NCI-H2196 (cell line): Measurements from ENCODE around the gene MBL2.
A peak's percentile ranks its signal among the peaks of the same experiment; 100 is the strongest.

Experiments used
- DNase-seq: peaks from one replicate; lab custom pipeline; 2025; ENCODE audit not compliant: unreplicated experiment; lab: John Stamatoyannopoulos, UW

Gene MBL2

DNA sequence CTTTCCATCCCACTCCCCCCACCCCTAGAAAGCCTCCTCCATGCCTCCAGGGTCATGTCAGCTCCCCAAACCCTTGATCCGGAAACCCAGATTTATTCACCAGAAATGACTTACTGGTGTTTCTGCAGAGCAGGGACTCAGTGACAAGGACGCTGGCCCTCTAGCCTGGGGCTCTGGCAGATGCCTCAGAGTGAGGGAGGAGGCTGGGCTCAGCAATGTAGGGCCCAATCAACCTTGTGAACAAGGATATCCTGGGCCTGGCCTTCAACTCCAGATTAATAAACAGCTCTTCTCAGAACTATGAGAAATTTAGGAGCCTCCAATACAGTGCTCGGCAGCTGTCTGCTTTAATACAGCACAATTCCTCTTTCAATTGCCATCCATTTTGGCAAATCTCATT is at the start of gene MBL2:
Gene MBL2 (minus strand): TSS at position 162 of the 400 bp plus-strand sequence. CDS start 1,149 bp downstream, outside the sequence.
- DNase-seq, result no peak

DNA sequence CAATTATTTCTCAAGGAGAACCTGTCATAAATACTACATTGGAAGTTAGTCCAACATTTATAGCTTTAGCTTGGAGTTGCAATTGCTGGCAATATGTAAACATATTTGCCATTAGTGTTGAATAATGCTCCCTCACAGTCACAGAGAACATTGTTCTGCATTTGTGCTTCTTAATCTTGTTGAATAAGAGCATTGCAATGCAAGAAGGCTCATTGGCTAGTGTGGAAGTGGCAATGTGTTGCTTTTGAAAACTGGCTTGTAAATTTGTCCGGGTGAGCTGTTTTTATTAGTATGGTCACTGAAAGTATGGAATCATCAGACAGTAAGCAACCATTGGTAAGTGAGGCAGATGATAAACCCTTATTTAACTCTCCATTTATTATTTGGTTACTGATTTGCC is 47.7 kb upstream of the MBL2 start:
- DNase-seq, result no peak

DNA sequence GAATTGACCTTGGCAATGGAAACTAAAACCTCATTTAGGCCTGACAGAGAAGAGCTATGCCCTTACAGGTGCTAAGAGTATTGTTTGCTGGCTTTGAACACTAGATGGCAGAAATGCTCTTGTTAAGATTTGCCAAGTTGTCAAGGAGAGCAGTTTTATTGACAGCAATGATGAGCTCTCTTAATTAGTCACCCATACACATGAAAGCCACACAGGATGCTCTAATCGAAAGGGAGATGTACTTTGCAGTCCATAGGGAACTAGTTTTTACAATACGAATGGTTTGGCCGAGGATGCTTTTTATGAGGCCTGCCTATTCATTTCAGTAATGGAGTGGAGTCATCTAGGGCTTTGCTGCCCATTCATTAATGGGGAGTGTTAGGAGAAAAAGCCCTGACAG is 45.4 kb upstream of the MBL2 start:
- DNase-seq, result no peak

DNA sequence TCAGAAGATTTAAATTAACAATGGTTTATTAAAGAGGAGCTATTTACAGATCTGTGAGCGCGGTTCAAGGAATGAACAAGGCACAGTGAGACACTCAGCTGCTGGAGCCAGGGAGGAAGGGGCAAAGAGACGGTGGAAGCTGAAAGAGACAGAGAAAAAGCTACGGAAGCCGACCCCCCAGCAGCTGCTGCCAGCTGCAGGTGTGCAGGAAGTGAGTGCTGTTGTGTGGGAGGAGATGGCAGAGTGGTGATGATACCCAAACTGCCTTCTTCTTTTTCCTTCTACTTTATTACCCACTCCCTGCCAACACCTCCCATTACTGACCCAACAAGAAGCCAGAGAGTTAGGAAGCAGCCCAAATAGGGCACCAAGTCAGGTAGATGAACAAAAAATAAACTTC is 41.9 kb upstream of the MBL2 start:
- no peak for DNase-seq

DNA sequence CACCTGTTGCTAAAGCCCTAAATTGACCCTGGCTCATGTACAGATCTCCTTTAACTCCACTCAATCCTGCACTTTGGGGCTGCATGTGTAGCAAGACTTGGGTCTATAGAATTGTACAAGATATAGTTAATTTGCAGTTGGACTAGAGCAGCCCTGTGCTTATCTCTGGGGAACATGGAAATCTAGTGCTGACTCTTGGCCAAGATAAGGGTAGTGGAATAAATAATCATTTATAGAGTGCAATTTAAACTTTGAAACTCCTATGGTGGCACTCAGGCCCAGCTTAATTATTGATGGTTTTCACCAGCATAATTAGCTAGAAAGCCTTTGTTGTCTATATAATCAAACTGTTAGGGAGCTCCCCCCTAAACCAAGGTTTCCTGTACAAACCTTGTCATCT is 39.2 kb upstream of the MBL2 start:
- DNase-seq, result no peak

DNA sequence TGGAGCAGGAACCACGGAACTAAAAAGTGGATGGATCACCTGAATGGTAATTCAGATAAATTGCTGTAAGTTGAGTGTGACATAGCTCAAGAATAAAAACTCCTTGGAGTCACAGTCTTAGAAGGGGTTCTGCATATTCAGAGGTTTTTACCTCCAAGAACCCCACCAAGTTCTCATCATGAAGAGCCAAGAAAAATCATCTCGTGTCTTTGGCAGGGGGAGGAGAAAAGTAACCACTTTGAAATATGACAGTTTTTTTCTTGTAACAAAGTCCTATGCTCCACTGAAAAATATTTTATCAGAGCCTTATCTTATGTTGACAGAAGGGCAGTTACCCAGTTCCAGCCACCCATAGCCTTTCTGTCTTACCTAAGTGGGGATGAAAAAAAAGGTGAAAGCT is 38.2 kb upstream of the MBL2 start:
- no peak for DNase-seq

DNA sequence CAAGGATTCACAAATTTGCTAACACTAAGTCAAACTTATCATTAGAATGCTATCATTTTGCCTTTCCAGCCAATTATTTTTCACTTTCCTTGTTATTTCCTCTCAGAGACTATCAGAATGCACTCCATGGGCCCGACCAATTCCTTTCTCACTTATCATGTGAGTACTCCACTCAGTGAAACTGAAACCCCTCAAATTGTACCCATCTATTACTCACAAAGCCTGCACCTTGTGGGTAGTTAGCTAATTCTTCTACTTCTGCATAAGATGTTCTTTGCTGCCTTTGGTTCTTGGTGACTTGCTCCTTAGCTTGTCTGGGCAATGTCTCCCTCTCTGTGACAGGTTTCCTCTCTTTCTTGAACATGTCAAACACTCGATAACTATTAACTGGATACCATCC is 35.2 kb upstream of the MBL2 start:
- no peak for DNase-seq

DNA sequence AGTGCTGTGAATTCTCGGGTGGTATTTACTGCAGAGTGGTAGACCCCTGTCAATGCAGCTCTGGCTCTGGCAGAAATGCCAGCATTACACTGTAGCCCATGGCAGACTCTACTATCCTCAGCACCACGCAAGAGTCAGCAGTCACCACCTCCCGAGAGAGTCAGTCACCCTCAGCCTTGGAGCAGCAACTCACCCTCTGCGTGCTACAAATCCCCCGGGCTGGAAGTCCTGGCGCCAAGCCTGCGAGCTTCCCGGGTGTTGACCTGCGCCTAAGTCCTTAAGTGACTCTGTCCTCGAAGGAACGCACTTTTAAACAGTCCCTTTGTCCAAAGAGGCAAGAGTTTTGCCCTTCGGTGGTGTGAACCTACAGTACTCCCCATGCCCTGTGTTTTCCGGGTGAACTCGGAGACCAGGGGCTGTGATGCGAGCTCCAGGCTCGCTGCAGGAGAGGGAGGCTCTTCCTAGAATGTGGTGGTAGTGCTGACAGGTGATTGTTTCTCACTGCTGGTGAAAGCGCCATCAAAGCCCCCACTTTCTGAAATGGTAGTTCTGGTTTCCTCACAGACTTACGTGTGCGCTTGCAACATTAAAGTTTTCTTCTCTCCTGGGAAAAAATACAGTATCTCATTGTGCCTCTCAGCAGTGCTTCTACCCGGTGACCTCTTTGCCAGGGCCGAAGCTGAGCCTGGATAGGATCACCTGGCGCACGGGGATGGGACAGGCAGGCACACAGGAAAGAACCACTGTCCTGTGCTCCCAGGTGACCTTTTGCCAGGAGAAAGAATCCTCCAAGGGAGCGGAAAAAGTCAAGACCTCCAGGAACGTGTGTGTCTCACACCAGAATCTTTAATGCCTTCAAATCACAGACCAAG is 33.1 kb upstream of the MBL2 start:
- no peak for DNase-seq

DNA sequence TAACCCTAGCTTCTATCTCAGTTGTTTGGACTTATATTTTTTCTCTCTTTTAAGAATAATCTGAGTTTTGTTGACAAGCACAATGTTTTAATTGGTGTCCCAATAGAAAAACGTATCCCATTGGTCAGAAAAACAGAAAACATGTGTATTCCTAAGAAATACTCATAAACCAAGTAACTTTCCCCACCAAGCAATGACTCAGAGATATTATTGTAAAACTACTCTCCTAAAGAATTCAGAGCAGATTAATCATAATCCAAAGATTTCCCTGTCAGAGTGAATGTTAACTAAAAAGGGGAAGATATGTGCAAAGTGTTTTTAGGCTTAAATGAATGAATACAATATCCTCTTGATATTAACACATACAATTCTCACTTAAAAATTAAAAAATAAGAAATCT is 29.4 kb upstream of the MBL2 start:
- no peak for DNase-seq

DNA sequence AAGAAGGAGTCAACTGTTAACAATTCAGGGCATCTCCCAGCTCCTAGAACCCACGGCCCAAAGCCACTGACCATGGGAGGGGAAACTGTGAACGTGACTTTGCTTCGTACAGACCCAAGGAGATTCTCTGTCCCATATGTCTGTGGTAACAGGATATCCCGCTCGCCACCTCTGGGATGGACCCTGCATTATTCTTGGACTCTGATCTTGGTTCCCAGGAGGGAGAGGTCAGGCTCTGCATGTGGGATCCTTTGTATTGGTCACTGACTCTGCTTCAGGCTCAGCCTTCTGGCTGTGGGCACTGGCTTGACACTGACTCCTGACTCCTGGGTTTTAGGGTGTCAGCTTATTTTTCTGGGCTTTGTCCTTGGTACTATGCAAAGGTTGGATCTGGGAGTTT is 13.5 kb upstream of the MBL2 start:
- no peak for DNase-seq

DNA sequence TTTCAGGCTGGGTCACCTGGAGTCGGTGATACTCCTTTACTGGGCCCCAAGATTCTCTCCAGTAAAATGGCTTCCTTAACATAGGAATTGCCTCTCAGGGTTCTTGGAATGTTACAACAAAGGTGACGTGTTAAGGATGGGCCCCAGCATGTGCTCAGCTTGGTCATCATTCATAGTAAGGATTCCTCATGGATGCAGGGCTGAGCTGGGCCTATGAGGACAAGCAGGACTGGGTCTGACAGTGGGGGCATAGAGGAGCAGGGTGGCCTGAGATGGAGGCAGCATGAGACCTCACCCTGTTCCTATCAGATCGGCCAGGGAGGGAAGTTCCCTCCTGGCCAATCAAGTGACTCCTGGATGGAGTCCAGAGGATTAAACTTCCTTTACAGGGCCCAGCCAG is 12.8 kb upstream of the MBL2 start:
- no peak for DNase-seq

DNA sequence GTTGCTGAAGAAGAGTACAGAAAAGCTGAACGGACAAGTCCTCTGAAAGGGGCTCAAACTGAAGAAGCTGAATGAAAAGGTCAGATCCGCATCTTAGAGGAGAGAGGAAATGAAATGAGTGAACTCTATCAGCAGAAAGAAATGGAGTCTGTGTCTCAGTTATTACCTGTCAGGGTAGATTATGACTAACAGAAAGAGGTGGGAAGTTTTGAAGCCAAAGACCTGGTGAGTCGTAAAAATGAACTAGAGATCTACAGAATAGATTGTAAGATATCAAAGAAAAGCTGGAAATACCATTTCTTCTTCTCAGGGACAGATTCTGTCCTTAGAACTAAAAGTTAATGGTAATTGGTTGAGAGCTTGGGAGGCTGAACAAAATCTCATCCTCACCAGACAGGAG is 11.1 kb upstream of the MBL2 start:
- DNase-seq, result no peak

DNA sequence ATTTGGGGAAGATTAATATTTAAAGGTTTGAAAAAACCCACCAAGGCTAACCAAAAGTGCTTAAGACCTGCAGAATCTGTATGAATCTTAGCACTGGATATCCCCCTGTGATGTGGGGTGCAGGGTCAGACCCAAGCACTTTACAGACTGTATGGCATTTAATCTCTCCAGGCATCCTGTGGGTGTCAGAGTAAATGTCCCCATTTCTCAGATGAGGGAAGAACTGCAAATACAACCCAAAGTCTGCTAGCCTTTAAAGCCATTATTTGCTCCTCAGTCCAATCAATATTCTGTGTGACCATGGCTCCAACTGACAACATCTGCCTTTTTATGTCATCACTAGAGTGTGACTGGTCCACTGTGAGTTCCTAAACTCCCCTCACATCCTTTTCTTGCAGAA is 10.0 kb upstream of the MBL2 start:
- no peak for DNase-seq

DNA sequence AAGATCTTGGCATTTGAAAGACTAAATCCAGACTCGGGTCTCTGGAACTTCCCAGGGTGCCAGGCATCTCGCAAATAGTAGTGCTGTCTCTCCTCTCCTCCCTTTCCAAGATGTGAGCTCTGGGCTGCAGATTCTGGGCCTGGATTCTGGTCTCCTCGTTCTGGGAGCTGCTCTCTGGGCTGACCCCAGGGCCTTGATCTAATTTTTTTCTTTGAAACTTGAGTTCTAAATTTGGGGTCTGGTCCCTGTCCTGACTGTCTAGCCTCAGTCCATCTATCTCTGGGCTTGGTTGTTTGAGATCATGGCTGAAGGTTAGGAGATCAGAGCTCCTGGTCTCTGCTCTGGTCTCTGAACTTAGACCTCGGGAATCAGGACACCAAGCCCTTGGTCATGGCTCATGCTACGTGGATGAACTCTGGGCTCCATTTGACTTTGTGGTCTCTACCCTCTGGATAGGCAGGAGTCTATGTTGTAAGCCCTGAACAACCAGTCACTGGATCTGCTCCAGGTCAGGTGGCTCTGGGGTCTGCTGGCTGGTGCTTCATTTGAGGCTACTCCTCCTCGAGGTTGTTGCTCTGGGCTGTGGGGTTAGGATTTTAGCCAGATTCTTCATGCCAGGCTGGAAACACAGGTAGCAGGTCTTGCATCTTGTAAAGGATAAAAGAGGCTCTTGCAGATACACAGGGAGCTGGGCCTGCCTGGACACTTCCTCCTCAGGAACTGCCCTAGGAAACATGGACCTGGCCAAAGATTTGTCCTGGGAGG is 8.0 kb upstream of the MBL2 start:
- DNase-seq, result no peak

DNA sequence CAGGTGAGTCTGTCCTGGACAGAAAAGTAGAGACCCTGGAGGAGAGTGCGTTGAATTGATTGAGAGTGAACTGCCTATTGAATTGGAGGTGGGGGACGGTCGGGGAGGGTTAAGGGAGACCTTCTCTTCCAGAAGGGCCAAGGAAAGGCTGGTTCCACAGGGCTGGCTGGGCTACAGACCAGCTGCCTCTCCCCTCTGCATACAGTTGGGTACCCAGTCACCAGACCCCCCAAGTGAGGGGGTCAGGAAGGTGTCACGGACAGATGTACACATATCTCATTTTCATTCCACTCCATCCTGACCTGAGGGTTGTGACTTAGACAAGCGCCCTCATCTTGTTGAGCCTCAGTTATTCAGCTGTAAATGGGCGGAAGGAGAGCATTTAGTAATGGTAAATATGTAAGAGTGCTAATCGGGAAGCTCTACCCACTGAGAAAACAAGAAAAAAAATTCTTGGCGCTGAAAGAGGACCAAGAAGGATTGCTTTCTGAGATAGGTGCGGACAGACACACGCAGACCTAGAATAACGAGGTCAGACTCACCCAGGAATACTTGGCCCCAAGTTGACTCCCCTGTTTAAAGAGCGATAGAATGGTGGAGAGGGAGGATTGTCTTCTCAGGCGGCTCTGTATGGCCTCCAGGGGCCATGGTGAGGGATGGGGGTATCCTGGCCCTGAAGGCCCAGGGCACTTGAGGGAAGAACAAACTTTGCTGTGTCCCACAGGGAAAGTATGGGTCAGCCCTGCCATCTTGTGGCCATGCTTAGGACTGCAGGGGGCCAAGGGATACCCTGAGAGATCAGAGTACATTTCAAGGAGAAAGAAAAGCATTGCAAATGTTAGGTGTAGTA is 7.2 kb upstream of the MBL2 start:
- peak; percentile 5 for DNase-seq

DNA sequence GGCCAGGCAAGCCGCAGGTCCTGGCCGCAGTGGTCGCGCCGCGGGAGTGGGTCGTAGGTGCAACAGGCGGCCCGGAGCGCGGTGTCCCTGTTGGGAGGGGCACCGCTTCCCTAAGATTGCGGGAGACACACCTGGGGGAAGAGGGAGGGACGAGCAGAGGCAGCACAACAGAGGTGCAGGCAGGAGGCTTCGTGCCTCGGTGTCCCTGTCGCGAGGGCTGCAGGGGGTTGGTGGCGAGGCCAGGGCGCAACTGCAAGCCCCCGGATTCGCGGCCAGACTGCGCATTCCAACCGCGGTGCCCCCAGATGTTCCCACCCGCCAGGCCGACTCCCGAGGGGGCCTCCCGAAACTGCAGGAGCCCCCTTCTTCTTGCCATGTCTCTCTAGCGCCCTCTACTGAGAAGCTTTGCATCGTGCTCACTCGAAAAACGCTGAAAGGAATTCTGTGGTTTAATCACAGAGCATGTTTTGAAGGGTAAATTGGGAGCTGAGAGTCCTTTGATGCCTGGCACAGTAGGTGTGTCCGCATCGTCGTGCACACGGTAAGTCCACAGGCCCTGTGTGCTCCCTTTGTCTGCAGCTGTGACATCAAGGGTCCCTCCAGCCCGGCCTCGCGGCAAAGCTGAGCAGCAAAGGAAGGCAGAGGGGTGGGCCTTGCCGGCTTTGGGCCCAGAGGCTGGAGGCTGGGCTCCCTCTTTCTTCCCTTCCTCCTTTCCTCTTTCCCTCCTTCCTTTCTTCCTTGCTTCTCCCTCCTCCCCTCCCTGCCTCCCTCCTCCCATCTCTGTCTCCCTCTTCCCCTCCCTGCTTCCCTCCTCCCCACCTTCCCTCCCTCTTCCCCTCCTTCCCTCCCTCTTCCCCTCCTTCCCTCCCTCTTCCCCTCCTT is 6.2 kb upstream of the MBL2 start:
- DNase-seq, result no peak

DNA sequence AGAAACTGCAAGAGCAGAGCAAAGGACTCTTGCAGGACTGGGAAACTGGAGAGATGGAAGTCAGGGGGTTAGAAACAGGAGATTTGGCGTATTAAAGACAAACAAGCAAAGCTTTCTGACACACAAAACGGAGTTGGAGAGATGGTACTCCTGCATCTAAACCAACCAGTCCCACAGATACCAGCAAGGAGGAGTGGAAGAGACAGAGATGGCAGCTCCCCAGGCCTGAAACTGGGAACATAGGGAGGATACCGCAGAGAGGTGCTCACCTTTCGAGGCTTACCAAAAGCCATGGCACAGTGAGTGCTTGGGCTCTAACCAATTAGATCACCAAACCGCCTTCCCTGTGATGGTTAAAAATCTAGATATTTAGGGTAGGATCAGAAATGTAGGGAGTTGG is 4.8 kb upstream of the MBL2 start:
- no peak for DNase-seq

DNA sequence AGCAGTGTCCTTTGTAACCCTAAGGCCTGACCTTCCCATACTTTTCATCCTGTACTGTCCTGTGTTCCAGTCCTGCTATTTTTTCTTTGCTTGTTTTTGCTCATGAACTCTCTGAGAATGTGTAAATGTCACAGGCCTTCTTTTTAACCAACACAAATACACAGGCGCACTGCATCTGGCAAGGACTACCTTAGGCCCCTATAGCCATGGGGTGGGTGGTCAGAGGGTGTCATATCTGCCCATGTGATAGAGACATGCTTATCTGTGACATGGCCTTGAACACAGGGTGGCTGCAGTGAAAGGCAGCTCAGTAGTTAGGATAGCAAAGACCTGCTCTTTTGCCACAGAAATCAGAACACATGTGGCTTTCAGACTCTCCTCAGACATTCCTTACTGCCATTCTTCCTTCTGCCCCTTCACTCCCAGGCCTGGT is 3.9 kb upstream of the MBL2 start:
- DNase-seq, result no peak

DNA sequence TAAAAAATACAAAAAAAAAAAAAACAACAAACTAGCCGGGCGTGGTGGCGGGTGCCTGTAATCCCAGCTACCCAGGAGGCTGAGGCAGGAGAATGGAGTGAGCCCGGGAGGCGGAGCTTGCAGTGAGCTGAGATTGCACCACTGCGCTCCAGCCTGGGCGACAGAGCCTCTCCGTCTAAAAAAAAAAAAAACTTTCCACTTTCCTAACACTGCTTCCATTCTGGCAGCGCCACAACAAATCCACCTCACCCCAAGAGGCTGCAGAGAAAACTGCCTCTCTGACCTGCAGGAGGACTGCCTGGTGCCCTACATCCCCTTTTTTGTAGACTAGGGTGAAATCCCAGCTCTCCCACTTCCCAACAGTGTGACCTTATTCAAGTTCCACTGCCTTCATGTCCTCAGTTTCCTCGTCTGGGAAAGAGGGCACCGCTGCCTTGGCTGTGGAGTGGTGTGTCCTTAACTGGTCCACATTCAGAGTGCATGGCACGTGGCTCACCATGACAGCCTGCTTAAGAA is 2.6 kb upstream of the MBL2 start:
- no peak for DNase-seq

DNA sequence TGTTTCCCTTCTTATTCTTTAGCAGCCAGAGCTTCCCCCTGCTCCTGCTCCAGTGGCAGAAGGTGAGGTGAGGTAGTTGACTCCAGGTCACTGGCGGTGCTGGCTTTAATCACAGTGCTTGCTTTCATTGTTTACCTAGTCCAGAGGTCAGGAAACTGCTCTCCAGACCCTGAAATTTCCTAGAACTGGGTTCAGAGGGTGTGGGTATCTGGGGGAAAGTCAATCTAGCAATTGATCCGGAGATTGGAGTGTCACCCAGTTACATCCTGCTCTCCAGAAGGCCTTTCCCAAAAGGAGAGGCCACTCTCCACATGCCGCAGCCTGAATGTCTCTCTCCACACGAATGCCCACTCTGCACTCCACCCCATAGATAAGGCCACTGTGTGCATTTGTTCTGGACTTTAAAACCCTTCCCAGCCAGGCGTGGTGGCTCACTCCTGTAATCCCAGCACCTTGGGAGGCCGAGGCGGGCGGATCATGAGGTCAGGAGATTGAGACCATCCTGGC is 2.1 kb upstream of the MBL2 start:
- DNase-seq, result no peak
